OCI-LY7 (cell line): ENCODE measurements around the gene C1QC.

Experiments used
- EZH2phosphoT487 ChIP-seq: fragments of 200-600 bp; sonication (generic); IDR thresholded peaks from 2 replicates; pipeline ENCODE4 v1.6.1; 2018; ENCODE audit warnings: low read depth, borderline replicate concordance, mild to moderate bottlenecking, mixed run types, antibody characterized with exemption, low read length, moderate library complexity, mixed read lengths
- TF ChIP-seq, protein P1 (sequence below): fragments of 200-600 bp; sonication (generic); conservative IDR thresholded peaks from 2 replicates; pipeline ENCODE4 v1.5.1; 2014; ENCODE audit warnings: mild to moderate bottlenecking, antibody characterized with exemption, low read length, moderate library complexity, mixed read lengths

- TF ChIP-seq, protein P1, sequence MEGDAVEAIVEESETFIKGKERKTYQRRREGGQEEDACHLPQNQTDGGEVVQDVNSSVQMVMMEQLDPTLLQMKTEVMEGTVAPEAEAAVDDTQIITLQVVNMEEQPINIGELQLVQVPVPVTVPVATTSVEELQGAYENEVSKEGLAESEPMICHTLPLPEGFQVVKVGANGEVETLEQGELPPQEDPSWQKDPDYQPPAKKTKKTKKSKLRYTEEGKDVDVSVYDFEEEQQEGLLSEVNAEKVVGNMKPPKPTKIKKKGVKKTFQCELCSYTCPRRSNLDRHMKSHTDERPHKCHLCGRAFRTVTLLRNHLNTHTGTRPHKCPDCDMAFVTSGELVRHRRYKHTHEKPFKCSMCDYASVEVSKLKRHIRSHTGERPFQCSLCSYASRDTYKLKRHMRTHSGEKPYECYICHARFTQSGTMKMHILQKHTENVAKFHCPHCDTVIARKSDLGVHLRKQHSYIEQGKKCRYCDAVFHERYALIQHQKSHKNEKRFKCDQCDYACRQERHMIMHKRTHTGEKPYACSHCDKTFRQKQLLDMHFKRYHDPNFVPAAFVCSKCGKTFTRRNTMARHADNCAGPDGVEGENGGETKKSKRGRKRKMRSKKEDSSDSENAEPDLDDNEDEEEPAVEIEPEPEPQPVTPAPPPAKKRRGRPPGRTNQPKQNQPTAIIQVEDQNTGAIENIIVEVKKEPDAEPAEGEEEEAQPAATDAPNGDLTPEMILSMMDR, result no peak
- no peak for TF ChIP-seq EZH2phosphoT487
Observed at GRCh38 chr1:22635436-22635835, 8.0 kb upstream of the C1QC start.
